Vagina (tissue), 2 donors: ENCODE data around the gene CCDC121.

ENCODE experiments used
- POLR2A ChIP-seq, 2 donors: fragments of 450-650 bp; IDR thresholded peaks; one replicate each; pipeline ENCODE4 v1.6.1; 2017; ENCODE audit warnings: antibody characterized with exemption in 2 of 2, mild to moderate bottlenecking in 2 of 2, moderate library complexity in 2 of 2
- POLR2AphosphoS5 ChIP-seq, 2 donors: sonication (generic); formaldehyde crosslinking; IDR thresholded peaks; one replicate each; pipeline ENCODE4 v1.9.0; 2017; ENCODE audit warnings: antibody characterized with exemption in 2 of 2, mild to moderate bottlenecking in 2 of 2, low read depth in 1 of 2; ENCODE audit not compliant: insufficient read depth in 1 of 2
- TF ChIP-seq, protein P1 (sequence below), 3 experiments: fragments of 450-650 bp in 2 of 3; fragments of 200-600 bp in 1 of 3; sonication (generic) in 1 of 3; IDR thresholded peaks; one replicate each; pipeline ENCODE4 v1.5.1; 2017 to 2019; ENCODE audit warnings: antibody characterized with exemption in 3 of 3, mild to moderate bottlenecking in 2 of 3, moderate library complexity in 2 of 3

DNA sequence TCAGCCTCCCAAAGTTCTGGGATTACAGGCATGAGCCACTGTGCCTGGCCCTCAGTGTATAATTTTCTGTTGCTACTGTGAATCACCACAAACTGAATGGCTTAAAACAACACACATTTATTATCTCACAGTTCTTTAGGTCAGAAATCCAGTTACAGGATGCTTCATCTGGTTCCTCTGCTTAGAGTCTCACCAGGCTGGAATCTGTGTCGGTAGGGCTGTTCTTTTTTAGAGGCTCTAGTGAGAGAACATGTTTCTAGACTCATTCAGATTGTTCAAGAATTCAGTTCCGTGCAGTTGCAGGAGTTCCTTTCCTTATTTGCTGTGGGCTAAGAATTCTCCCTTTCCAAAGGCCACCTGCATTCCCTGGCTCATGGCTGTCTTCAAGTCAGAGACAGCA, 22.2 kb downstream of the CCDC121 start:
- no peak for TF ChIP-seq POLR2AphosphoS5 (IDR thresholded peaks at IDR 0.05; ENCODE audit: insufficient read depth in 1 of 2, low read depth in 1 of 2)
- TF ChIP-seq, protein P1, sequence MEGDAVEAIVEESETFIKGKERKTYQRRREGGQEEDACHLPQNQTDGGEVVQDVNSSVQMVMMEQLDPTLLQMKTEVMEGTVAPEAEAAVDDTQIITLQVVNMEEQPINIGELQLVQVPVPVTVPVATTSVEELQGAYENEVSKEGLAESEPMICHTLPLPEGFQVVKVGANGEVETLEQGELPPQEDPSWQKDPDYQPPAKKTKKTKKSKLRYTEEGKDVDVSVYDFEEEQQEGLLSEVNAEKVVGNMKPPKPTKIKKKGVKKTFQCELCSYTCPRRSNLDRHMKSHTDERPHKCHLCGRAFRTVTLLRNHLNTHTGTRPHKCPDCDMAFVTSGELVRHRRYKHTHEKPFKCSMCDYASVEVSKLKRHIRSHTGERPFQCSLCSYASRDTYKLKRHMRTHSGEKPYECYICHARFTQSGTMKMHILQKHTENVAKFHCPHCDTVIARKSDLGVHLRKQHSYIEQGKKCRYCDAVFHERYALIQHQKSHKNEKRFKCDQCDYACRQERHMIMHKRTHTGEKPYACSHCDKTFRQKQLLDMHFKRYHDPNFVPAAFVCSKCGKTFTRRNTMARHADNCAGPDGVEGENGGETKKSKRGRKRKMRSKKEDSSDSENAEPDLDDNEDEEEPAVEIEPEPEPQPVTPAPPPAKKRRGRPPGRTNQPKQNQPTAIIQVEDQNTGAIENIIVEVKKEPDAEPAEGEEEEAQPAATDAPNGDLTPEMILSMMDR (IDR thresholded peaks at IDR 0.05), result no peak
- TF ChIP-seq POLR2A (IDR thresholded peaks at IDR 0.05), result no peak
